Hematopoietic multipotent progenitor cell treated with erythropoietin and hydrocortisone succinate and interleukin-3 and kit ligand, for 4 days (in vitro differentiated cells): ENCODE data around the gene GSX2.
A peak's percentile ranks its signal among the peaks of the same experiment; 100 is the strongest.

Experiments
- DNase-seq: peaks from one replicate; pipeline ENCODE4 v3.0.0-alpha.2; 2015

The GSX2 gene

GRCh38 chr4:54082168-54082567 is 17.8 kb upstream of the GSX2 start:
- DNase-seq = no peak

- no peak for DNase-seq
Observed at GRCh38 chr4:54085284-54085683, 14.7 kb upstream of the GSX2 start.

- DNase-seq = no peak
Observed at GRCh38 chr4:54089875-54090274, 10.1 kb upstream of the GSX2 start.

- no peak for DNase-seq
Observed at GRCh38 chr4:54090404-54090803, 9.6 kb upstream of the GSX2 start.

- DNase-seq = peak; percentile 36
Observed at GRCh38 chr4:54090804-54091623, 8.9 kb upstream of the GSX2 start.

GRCh38 chr4:54091637-54092404 is 8.1 kb upstream of the GSX2 start:
- DNase-seq = peak; percentile 73

GRCh38 chr4:54092405-54093323 is 7.3 kb upstream of the GSX2 start:
- DNase-seq = no peak

- no peak for DNase-seq
Observed at GRCh38 chr4:54093324-54094240, 6.4 kb upstream of the GSX2 start.

- DNase-seq = no peak
Observed at GRCh38 chr4:54094451-54094850, 5.5 kb upstream of the GSX2 start.

- DNase-seq = peak; percentile 22
Observed at GRCh38 chr4:54095110-54095825, 4.7 kb upstream of the GSX2 start.

- DNase-seq = no peak
Observed at GRCh38 chr4:54096295-54096962, 3.5 kb upstream of the GSX2 start.

- DNase-seq = no peak
Observed at GRCh38 chr4:54097152-54097551, 2.8 kb upstream of the GSX2 start.

- no peak for DNase-seq
Observed at GRCh38 chr4:54098375-54098774, 1.6 kb upstream of the GSX2 start.

GRCh38 chr4:54099287-54099747 is 646 bp upstream of the GSX2 start:
- no peak for DNase-seq

GRCh38 chr4:54100595-54101189 is 729 bp downstream of the GSX2 start:
- DNase-seq = peak; percentile 24

GRCh38 chr4:54101190-54102041 is 1.5 kb downstream of the GSX2 start:
- no peak for DNase-seq

GRCh38 chr4:54102531-54103106 is 2.7 kb downstream of the GSX2 start:
- DNase-seq = no peak

GRCh38 chr4:54103190-54103574 is 3.2 kb downstream of the GSX2 start:
- no peak for DNase-seq

GRCh38 chr4:54104907-54105306 is 4.9 kb downstream of the GSX2 start:
- no peak for DNase-seq
